Stimulated activated memory B cell treated with anti-CD40 and anti-IgM and Interleukin-4, amounts not matched to agents 10 μg/mL and 1 μg/mL and 100 μg/mL, for 72 hours (primary cell): Measurements from ENCODE around the gene DPH1.
"Not testable (repeated sequence)": the region's sequence is repeated elsewhere in the genome, so short reads cannot be mapped to it uniquely, and the experiment has no call there.

Source experiments
- ATAC-seq: fragments of 150-1000 bp; cut with Tn5 transposase; 2 replicates; pipeline ENCODE4 v1.10.0; 2021
- H3K27ac Mint-ChIP-seq: one replicate; pipeline ENCODE4 v1.8.0; 2022; ENCODE audit warnings: mild to moderate bottlenecking, mixed read lengths
- H3K27me3 Mint-ChIP-seq: one replicate; pipeline ENCODE4 v1.8.0; 2022; ENCODE audit warnings: mixed read lengths
- H3K36me3 Mint-ChIP-seq: one replicate; pipeline ENCODE4 v1.8.0; 2022; ENCODE audit warnings: mixed read lengths
- H3K4me1 Mint-ChIP-seq: one replicate; pipeline ENCODE4 v1.8.0; 2022; ENCODE audit warnings: mixed read lengths
- H3K4me3 Mint-ChIP-seq: one replicate; pipeline ENCODE4 v1.8.0; 2022; ENCODE audit warnings: mild to moderate bottlenecking, moderate library complexity, mixed read lengths
- H3K9me3 Mint-ChIP-seq: one replicate; pipeline ENCODE4 v1.8.0; 2022; ENCODE audit warnings: mixed read lengths

The DPH1 gene

DNA sequence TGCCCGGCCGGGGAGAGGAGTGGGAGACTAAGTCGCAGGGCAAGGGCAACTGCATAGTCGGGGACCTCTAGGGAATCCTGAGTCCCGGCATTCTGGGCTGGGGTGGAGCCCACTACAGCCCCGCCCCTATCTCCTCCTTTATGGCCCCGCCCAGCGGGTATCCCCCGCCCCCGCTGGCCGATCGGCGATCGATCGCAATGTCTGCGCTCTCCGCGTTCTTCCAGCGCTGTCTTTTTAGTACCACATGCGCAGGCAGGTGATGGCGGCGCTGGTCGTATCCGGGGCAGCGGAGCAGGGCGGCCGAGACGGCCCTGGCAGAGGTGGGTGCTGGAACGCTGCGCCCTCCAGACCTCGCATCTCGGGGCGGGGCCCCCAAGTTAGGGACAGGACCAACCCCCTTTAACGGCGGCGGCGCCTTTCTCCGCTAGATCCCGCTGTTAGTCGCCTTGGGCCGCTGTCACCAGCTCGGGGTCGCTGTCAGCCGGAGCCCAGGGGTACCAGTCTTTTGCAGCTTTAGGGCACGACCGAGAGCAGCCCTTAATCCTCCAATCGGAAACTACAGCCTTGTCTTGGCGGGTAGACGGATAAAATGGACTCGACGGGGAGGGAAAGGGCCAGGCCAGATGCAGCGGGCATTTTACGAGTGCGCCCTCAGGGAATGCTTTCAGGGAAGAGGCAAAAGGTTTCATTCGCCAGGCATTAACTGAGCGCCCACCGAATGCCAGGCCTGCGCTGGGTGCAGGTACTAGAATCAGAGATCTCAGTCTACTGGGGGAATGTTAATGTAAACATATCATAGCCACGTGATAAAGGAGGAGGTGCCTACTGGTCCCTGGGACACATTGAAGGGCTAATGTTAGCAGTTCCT, at the start of gene DPH1:
TSS of gene DPH1 (plus strand) at position 243 of the 868 bp plus-strand sequence. CDS start at position 260, 17 bp downstream.
- Mint-ChIP-seq H3K36me3 (no peaks in the 10 kb centered on the region), H3K4me3 (peak within 1 kb of the TSS; percentile 96), H3K4me1 (peaks cover 39% of the 10 kb centered on the region), H3K27me3 (peaks cover 40% of the 10 kb centered on the region), H3K27ac (peak within 1 kb of the TSS; percentile 89), H3K9me3 (no peaks in the 10 kb centered on the region)
- ATAC-seq, result peak; percentile 92

DNA sequence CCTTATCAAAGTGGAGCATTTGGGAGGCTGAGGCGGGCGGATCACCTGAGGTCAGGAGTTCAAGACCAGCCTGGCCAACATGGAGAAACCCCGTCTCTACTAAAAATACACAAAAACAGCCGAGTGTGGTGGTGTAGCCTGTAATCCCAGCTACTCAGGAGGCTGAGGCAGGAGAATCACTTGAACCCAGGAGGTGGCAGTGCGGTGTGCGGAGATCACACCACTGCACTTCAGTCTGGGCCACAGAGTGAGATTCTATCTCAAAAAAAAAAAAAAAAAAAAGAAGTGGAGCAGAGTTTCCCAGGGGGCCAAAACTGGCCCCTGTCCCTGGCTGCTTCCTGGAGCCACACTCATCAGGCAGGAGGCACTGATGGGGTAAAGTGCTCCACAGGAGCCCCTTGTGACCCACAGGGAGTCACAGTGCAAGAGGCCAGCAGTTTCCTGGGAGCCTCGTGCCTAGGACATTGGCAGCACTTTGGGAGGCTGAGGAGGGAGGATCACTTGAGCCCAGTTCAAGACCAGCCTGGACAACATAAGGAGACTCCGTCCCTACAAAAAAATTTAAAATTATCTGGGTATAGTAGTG, 49.2 kb upstream of the DPH1 start:
- Mint-ChIP-seq H3K4me1 (no peaks in the 10 kb centered on the region), H3K27ac (no peak overlapping the region), H3K36me3 (no peaks in the 10 kb centered on the region), H3K9me3 (no peaks in the 10 kb centered on the region), H3K4me3 (no peak overlapping the region), H3K27me3 (peaks cover 56% of the 10 kb centered on the region)
- no peak for ATAC-seq

DNA sequence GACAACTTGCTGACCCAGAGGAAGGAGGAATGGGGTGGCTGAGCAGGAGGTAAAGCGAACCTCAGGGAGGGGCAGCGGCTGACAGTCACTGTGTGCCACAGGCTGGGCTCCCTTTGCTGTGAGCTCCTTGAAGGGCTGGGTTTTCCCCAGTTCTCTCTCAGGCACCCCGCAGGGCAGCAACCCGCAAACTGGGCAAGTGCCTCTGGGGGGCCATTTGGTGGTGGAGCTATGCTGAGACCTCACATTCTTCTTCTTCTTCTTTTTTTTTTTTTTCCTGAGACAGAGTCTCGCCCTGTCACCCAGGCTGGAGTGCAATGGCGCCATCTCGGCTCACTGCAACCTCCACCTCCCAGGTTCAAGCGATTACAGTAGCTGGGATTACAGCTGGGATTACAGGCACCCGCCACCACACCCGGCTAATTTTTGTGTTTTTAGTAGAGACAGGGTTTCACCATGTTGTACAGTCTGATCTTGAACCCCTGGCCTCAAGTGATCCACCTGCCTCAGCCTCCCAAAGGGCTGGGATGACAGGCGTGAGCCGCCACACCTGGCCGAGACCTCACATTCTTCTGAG, 47.1 kb upstream of the DPH1 start:
- H3K4me1 Mint-ChIP-seq, H3K9me3 Mint-ChIP-seq, ATAC-seq, H3K4me3 Mint-ChIP-seq, H3K36me3 Mint-ChIP-seq, H3K27ac Mint-ChIP-seq: not testable (repeated sequence)
- peaks cover 47% of the 10 kb centered on the region for H3K27me3 Mint-ChIP-seq

DNA sequence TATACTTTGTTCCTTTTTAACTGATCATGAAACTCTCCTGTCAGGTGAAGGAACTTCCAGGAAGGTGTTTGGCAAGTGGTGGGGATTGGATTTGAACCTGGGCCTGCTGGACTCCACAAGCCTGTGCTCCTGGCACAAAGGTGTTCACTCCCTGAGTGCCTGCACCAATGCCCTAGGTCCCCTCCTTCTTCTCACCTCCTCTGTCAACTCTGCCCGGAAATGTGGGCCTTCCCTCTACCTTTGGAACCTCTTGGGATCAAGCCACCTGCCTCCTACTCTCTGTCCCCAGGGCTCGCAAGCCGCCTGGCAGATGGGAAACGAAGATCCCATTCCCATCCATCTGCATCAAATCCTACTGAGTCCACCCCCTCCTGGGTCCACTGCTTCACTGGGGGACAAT, 44.9 kb upstream of the DPH1 start:
- H3K27ac Mint-ChIP-seq, result no peak overlapping the region
- no peaks in the 10 kb centered on the region for H3K9me3 Mint-ChIP-seq
- no peak for ATAC-seq
- H3K4me1 Mint-ChIP-seq, result no peaks in the 10 kb centered on the region
- no peaks in the 10 kb centered on the region for H3K36me3 Mint-ChIP-seq
- H3K4me3 Mint-ChIP-seq, result no peak overlapping the region
- peaks cover 55% of the 10 kb centered on the region for H3K27me3 Mint-ChIP-seq

DNA sequence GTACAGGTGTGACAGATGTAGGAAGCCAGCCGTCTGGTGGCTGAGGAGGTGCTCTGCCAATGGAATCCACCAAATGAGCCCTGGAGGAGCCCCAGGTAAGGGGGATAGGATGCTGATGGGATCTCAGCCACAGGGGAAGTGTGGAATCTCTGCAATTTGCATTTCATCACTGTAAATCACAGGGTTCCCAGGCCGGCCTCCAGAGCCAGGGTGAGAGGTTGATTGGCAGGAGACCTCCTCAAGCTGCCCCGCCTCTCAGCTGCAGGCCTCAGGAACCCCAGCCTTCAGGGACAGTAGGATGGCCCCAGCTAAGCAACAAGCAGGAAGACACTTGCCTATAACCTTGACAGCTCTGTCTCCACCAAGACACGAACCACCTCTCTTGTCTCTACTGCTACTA, 44.3 kb upstream of the DPH1 start:
- ATAC-seq, result no peak
- no peak overlapping the region for H3K27ac Mint-ChIP-seq
- H3K27me3 Mint-ChIP-seq, result peaks cover 55% of the 10 kb centered on the region
- H3K36me3 Mint-ChIP-seq, result no peaks in the 10 kb centered on the region
- no peak overlapping the region for H3K4me3 Mint-ChIP-seq
- H3K9me3 Mint-ChIP-seq, result no peaks in the 10 kb centered on the region
- H3K4me1 Mint-ChIP-seq, result no peaks in the 10 kb centered on the region

DNA sequence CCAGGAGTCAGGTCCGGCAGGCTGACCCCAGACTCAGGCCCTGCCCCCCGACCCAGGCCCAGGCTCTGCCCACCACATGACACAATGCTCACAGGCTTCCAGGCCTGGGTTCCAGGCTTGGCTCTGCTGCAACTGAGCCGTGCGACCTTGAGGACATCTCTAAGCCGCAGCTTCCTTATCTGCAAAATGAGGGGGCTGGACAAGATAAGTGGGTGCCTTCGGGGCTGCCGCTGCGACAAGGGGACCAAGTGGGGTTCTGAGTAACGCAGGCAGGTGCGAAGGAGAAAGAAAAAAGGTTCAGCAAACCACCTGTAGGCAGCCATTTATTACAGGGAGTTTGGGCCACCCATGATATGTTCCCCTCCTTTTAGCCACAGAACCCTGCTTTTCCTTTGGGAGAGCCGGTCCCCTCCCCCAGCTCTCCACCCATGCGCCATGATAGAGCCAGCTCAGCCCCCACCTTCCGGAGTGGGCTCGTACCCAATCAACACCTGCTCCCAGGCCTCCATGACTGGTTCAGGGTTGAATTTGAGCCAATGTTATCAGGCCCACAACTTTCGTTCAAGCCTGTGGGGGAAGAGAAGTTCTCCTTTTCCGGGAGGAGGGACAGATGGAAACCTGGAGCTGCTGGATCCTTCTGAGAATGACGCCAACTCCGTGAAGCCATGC, 43.0 kb upstream of the DPH1 start:
- H3K4me1 Mint-ChIP-seq, result no peaks in the 10 kb centered on the region
- no peak overlapping the region for H3K4me3 Mint-ChIP-seq
- no peak for ATAC-seq
- H3K27ac Mint-ChIP-seq, result no peak overlapping the region
- no peaks in the 10 kb centered on the region for H3K36me3 Mint-ChIP-seq
- H3K9me3 Mint-ChIP-seq, result no peaks in the 10 kb centered on the region
- peaks cover 59% of the 10 kb centered on the region for H3K27me3 Mint-ChIP-seq

DNA sequence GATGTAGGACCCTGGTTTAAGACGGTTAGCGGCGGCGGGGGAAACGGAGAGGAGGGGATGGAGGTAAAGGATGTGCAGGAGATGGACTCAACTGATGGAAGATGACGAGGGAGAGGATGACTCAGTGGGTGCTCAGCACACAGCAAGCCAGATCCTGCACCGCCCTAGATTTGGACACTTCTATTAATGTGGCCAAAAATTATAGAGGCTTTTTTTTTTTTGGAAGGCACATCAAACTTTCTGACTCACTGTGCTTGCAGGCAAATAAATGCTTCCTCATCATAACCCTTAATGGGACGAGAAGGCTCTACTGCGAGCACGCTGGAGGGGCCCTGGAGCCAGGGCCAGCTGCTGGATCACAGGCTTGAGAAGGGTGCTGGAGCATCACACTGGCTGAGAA, 40.8 kb upstream of the DPH1 start:
- Mint-ChIP-seq H3K36me3 (no peaks in the 10 kb centered on the region), H3K9me3 (no peaks in the 10 kb centered on the region), H3K4me3 (no peak overlapping the region), H3K27me3 (peaks cover 44% of the 10 kb centered on the region), H3K27ac (no peak overlapping the region), H3K4me1 (no peaks in the 10 kb centered on the region)
- no peak for ATAC-seq

DNA sequence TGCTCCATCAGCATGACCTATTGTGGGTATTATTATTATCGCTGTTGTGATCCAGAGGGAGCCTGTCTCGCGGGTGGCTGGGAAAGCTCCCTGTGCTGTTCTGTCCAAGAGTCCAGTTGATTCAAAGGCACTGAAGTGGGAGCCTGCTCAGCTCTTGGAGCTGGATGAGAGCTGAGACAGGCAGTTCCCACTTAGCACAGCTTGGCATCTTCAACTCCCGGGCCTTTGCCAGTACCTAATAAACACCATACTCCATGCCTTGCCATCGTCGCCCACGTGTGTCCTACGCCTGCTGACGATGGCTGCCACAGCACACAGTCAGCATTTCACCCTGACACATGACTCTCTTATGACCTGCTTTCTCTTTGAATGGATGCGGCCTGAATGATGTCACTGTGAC, 37.4 kb upstream of the DPH1 start:
- Mint-ChIP-seq H3K36me3 (no peaks in the 10 kb centered on the region), H3K27me3 (peaks cover 65% of the 10 kb centered on the region), H3K9me3 (no peaks in the 10 kb centered on the region), H3K27ac (no peak overlapping the region), H3K4me3 (no peak overlapping the region), H3K4me1 (no peaks in the 10 kb centered on the region)
- ATAC-seq, result no peak

DNA sequence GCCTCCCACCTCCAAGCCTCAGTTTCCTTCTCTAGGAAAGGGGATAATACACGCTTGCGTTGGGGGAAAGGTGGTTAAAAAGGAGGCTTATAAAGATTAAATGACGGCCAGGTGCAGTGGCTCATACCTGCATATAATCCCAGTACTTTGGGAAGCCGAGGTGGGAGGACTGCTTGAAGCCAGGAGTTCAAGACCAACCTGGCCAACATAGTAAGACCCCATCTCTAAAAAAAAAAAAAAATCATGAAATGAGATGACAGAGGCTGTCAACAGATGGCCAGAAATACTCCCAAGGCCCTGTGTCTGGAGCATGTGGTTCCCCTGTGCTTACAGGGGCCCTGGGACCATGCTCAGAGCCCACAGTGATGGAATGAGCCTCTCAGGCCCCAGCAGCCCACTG, 35.2 kb upstream of the DPH1 start:
- Mint-ChIP-seq H3K36me3 (no peaks in the 10 kb centered on the region), H3K4me1 (peaks cover 4% of the 10 kb centered on the region), H3K9me3 (no peaks in the 10 kb centered on the region), H3K27ac (no peak overlapping the region), H3K27me3 (peaks cover 61% of the 10 kb centered on the region), H3K4me3 (no peak overlapping the region)
- ATAC-seq, result no peak

DNA sequence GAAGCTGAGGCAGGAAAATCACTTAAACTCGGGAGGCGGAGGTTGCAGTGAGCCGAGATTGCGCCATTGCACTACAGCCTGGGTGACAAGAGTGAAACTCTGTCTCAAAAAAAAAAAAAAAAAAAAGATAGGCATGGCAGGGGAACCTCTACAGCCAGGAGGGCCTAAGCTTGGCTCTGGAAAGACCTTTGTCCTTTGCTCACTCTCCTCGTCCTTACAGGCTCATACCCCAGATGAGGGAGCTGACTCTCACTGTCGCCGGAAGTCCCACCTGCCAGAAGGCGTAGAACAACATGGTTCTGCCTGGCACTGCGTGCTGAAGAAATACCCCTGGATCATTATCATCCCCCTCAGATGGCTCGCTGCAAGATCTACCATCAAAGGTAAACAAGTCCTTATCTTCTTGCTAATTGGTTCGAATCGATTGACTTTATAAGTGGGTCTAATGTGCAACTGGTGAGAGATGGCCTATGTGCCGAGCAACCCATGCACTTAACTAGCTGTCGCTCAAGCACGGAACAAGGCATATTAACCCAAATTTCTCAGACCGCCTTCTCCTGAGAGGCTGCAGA, 34.5 kb upstream of the DPH1 start:
- Mint-ChIP-seq H3K4me1 (peaks cover 7% of the 10 kb centered on the region), H3K27ac (no peak overlapping the region), H3K27me3 (peaks cover 68% of the 10 kb centered on the region), H3K9me3 (no peaks in the 10 kb centered on the region), H3K36me3 (no peaks in the 10 kb centered on the region), H3K4me3 (no peak overlapping the region)
- ATAC-seq, result no peak

DNA sequence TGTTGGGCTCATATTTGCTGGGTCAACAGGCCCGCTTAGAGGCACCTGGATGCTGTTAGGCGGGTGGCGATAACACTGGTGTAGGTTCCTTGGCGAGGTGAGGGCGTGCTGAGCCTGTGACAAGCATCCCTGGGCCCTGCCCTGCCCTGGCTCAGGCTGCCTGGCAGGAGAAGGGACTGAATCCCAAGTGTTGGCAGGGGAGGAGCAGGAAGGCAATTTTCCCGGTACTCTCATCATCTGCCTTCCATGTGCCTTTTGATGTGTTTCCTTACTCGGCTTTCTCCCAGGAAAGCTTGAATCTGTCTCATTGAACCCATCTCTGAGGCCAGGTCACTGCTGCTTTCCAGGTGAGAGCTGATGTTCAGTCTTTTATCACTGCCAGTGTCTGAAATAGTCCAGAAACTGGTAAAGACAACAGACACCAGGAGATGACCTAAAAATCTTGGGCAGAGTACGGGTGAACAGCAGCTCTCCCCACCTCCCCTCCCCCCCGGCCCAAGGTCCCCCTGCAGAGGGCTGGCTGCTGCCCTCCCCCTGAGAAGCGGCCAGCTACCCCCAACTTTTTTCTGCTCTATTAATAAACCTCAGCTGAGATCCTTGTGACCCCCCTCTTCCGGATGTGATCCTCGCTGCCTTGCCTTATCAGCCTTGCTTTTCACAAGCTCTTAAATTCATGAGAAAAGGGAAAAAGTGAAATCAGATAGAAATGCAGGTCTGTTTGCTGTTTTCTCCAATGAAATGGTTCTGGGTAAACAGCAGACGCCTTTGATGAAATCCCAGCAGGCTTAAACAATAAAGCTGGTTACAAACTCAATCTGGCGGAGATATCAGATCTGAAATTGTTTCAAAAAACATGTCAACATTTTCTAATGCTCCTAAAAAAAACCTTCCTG, 33.8 kb upstream of the DPH1 start:
- no peak for ATAC-seq
- Mint-ChIP-seq H3K27me3 (peaks cover 70% of the 10 kb centered on the region), H3K36me3 (no peaks in the 10 kb centered on the region), H3K9me3 (no peaks in the 10 kb centered on the region), H3K4me3 (no peak overlapping the region), H3K27ac (no peak overlapping the region), H3K4me1 (peaks cover 7% of the 10 kb centered on the region)

DNA sequence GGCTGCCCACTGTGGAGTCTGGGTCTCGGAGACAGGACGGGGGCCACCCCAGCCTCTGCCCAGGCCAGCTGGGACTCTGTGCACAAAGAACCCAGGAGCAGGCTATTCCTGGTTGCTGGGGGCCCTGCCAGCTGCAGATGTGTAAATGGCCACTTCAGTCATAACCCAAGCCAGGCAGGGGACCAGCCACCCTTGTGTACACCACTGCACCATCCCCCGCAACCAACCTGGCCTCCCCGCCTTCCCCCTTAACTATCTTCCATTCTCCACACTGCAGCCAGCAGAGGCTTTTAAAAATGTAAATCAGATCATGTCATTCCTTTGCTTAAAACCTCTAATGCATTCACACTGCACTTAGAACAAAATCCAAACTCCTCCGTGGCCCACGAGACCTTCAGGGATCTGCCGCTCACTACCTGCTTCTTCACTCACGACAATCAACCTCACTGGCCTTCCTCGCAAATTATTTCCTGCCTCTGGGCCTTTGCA, 33.1 kb upstream of the DPH1 start:
- Mint-ChIP-seq H3K4me3 (no peak overlapping the region), H3K4me1 (peaks cover 7% of the 10 kb centered on the region), H3K9me3 (no peaks in the 10 kb centered on the region), H3K27ac (no peak overlapping the region), H3K36me3 (no peaks in the 10 kb centered on the region), H3K27me3 (peaks cover 64% of the 10 kb centered on the region)
- ATAC-seq, result no peak

DNA sequence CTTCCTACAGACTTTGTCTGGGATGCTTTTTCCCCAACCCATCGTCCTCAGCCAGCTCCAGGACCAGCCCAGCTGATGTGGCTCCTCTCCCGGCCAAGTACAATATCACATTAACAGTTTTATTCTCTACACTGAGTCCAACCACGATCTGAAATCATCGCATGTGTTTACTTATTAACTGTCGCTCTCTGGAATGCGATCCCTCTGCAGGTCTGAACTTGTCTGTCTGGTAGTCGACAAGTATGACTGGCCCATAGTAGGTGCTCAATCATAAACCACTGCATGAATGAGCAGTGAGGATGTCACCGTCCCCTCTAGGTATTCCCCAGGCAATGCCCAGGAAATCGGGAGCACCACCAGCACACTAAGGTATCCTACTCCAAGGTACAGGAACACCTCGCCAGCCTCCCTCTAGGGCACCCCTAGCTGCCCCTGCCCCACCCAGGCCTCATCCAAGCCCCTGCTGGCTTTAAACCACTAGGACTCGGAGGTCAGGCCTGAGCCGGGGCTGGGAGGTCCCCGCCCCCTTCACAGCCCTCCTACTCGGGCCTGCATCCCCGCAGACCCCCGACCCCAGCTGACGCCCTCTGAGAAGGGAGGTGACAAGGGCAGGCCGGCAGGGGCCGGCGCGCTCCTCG, 32.5 kb upstream of the DPH1 start:
- H3K4me3 Mint-ChIP-seq, result no peak overlapping the region

More for the DNA sequence above, 32.5 kb upstream of the DPH1 start:
- Mint-ChIP-seq H3K27ac (no peak overlapping the region), H3K27me3 (peaks cover 66% of the 10 kb centered on the region), H3K4me1 (peaks cover 7% of the 10 kb centered on the region), H3K9me3 (no peaks in the 10 kb centered on the region), H3K36me3 (no peaks in the 10 kb centered on the region)
- peak; percentile 10 for ATAC-seq
